Bronchial epithelial cell (primary cell): ENCODE data around the gene PYGB. TPM values are rescaled to one million over a fixed set of nuclear protein-coding genes. Genes with fewer than 3 reads are reported as not detected.
"Not testable (repeated sequence)": the region's sequence is repeated elsewhere in the genome, so short reads cannot be mapped to it uniquely, and the experiment has no call there.

ENCODE experiments used
- DNase-seq: peaks from one replicate; pipeline ENCODE4 v3.0.0-alpha.2; 2010; ENCODE audit warnings: low read depth
- FAIRE-seq: peaks from 2 replicates; lab custom pipeline; 2011; peaks lifted over from hg19 to GRCh38; lab: Jason Lieb, UNC
- H3K27me3 ChIP-seq: 2 replicates; pipeline ENCODE4 v1.5.1; 2011; ENCODE audit warnings: low read length; ENCODE audit not compliant: control insufficient read depth, insufficient read depth
- H3K36me3 ChIP-seq: 2 replicates; pipeline ENCODE4 v1.5.1; 2011; ENCODE audit warnings: low read length; ENCODE audit not compliant: control insufficient read depth, insufficient read depth
- H3K4me3 ChIP-seq: 2 replicates; pipeline ENCODE4 v1.5.1; 2011; ENCODE audit warnings: mild to moderate bottlenecking, low read depth, low read length, control low read depth
- CTCF ChIP-seq: IDR thresholded peaks from 2 replicates; pipeline ENCODE4 v1.5.1; 2011; ENCODE audit warnings: mild to moderate bottlenecking, moderate library complexity, low read length, control low read depth, inconsistent platforms; ENCODE audit not compliant: insufficient read depth, severe bottlenecking
- total RNA-seq: library from RNA; depleted of rRNA; stranded (reverse); fragments of >200 nt; gene quantifications from 2 replicates; pipeline ENCODE4 v1.2.1, GENCODE V29; 2014

Gene PYGB
- total RNA-seq, 1 donor from 2014 or later, result 213 TPM

DNA sequence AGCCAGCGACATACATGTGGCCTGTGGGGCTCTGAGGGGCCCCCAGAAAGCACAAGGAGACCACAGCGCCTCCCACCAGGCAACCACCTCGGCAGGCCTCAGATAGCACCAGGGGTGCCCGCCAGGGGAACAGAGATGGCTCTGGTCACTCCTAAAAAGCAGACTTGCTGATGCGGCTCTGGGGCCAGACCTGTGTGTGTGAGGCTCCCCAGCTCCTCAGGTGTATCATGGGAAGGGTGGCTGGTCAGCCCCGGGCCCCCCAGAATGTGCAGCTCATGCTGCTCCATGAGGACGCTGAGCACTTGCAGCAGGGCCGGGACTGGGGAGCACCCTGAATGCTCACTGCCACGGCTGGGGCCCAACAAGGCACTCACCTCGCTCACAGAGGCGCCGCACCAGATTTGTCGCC, 60.2 kb downstream of the PYGB start:
- DNase-seq, result no peak

GRCh38 chr20:25308671-25309394, 60.9 kb downstream of the PYGB start:
- FAIRE-seq, result no peak
- peaks cover 8% of the 10 kb centered on the region for H3K36me3 ChIP-seq
- H3K27me3 ChIP-seq, result no peaks in the 10 kb centered on the region
- H3K4me3 ChIP-seq, result no peak overlapping the region
- no peak for DNase-seq
- TF ChIP-seq CTCF, result no peak

More for the DNA sequence above, 60.2 kb downstream of the PYGB start:
- H3K36me3 ChIP-seq, result peaks cover 8% of the 10 kb centered on the region
- no peaks in the 10 kb centered on the region for H3K27me3 ChIP-seq
- FAIRE-seq, result no peak
- H3K4me3 ChIP-seq, result no peak overlapping the region
- TF ChIP-seq CTCF, result no peak

GRCh38 chr20:25309395-25310267, 61.7 kb downstream of the PYGB start:
- H3K36me3 ChIP-seq, result peaks cover 5% of the 10 kb centered on the region

GRCh38 chr20:25310268-25310920, 62.5 kb downstream of the PYGB start:
- Histone ChIP-seq H3K36me3 (peaks cover 5% of the 10 kb centered on the region), H3K4me3 (no peak overlapping the region), H3K27me3 (no peaks in the 10 kb centered on the region)
- DNase-seq (peak; percentile 83), FAIRE-seq (no peak)
- peak; percentile 69 for TF ChIP-seq CTCF

More at GRCh38 chr20:25309395-25310267, 61.7 kb downstream of the PYGB start:
- Histone ChIP-seq H3K4me3 (no peak overlapping the region), H3K27me3 (no peaks in the 10 kb centered on the region)
- FAIRE-seq (no peak), DNase-seq (peak; percentile 69)
- no peak for TF ChIP-seq CTCF

- Histone ChIP-seq H3K4me3 (no peak overlapping the region), H3K27me3 (no peaks in the 10 kb centered on the region), H3K36me3 (peaks cover 5% of the 10 kb centered on the region)
- FAIRE-seq (no peak), DNase-seq (no peak)
- TF ChIP-seq CTCF, result no peak
These were observed 63.2 kb downstream of the PYGB start for GRCh38 chr20:25310921-25311728.

- not testable (repeated sequence) for H3K27me3 ChIP-seq, DNase-seq, FAIRE-seq, H3K36me3 ChIP-seq, H3K4me3 ChIP-seq
These were observed 64.8 kb downstream of the PYGB start for GRCh38 chr20:25312716-25313115.
